Measurements from ENCODE around the gene IGFBP5. TPM values are rescaled to one million over a fixed set of nuclear protein-coding genes. Genes with fewer than 3 reads are reported as not detected.
A peak's percentile ranks its signal among the peaks of the same experiment; 100 is the strongest.

The IGFBP5 gene
- polyA plus RNA-seq, 1 of the 3 experiments (the other 2 are of a cell fraction): 323 TPM

GRCh38 chr2:216666461-216667233 lies 28.7 kb downstream of the IGFBP5 start:
- TF ChIP-seq CTCF (IDR thresholded peaks at IDR 0.05) (peak; percentile 98), RAD21 (IDR thresholded peaks at IDR 0.05; ENCODE audit: low read length) (peak; percentile 100), SMC3 (IDR thresholded peaks at IDR 0.05; ENCODE audit: low read depth, low read length) (peak; percentile 99), REST (IDR thresholded peaks at IDR 0.05; ENCODE audit: low read depth, low read length) (no peak), CHD2 (IDR thresholded peaks at IDR 0.05; ENCODE audit: low read length, partially characterized antibody) (peak; percentile 8), MXI1 (IDR thresholded peaks at IDR 0.05; ENCODE audit: low read depth, low read length) (peak; percentile 49; the same call in 1 of the 2 replicates), RCOR1 (IDR thresholded peaks at IDR 0.05; ENCODE audit: low read length) (no peak)
- H3K9me3 ChIP-seq: no peaks in the 10 kb centered on the region
- CTCF ChIA-PET: interaction anchor here (0.5 to 24.7 kb wide), 46 partner anchors 8 to 1073 kb away, joined by 3 to 614 read pairs (median 6); partner anchors contain the start of genes IGFBP2 and RPL37A

GRCh38 chr2:216665717-216666116 lies 29.6 kb downstream of the IGFBP5 start:
- H2AFZ ChIP-seq (ENCODE audit: low read depth): no peak overlapping the region
- ChIA-PET CTCF (interaction anchor here (0.6 to 24.7 kb wide), 31 partner anchors 9 to 1074 kb away, joined by 3 to 614 read pairs (median 7); partner anchors contain the start of gene RPL37A), POLR2A (interaction anchor here (1.0 to 2.1 kb wide), 3 partner anchors 14 to 147 kb away, joined by 3 to 17 read pairs (median 3); no protein-coding TSS in a partner anchor)
- TF ChIP-seq GATA2 (CRISPR knock-in tag; IDR thresholded peaks at IDR 0.05) (no peak), GABPA (IDR thresholded peaks at IDR 0.05; ENCODE audit: low read depth) (no peak), TAF1 (IDR thresholded peaks at IDR 0.05; ENCODE audit: borderline replicate concordance, low read depth, low read length) (no peak), RFX5 (IDR thresholded peaks at IDR 0.05; ENCODE audit: low read length) (no peak), CHD2 (IDR thresholded peaks at IDR 0.05; ENCODE audit: low read length, partially characterized antibody) (no peak), FOXJ3 (CRISPR knock-in tag; IDR thresholded peaks at IDR 0.05) (no peak), POLR2AphosphoS5 (IDR thresholded peaks at IDR 0.05; ENCODE audit: low read depth, low read length) (no peak), JUND (IDR thresholded peaks at IDR 0.05) (no peak), USF2 (IDR thresholded peaks at IDR 0.05; ENCODE audit: borderline replicate concordance, low read depth, low read length) (no peak)
- no peaks in the 10 kb centered on the region for H3K9me3 ChIP-seq
- H3K9me2 ChIP-seq: no peaks in the 10 kb centered on the region
- H3K36me3 ChIP-seq (replicated peaks in 1 of 2; ENCODE audit: control insufficient read depth in 1 of 2, insufficient read depth in 2 of 2, low read length in 1 of 2): peaks cover 8 to 31% of the 10 kb centered on the region in 2 experiments
- peak; percentile 61 for DNase-seq
- no peak overlapping the region for H3K4me3 ChIP-seq (ENCODE audit: low read depth in 2 of 2, low read length in 1 of 2)
- WGBS (ENCODE audit: low lambda C conversion rate): 69% methylated on average over 7 of the region's 12 CpGs
- no peak overlapping the region for H3K9ac ChIP-seq
- no peak overlapping the region for H3K4me2 ChIP-seq
- H3F3A ChIP-seq (replicated peaks; ENCODE audit: insufficient read depth): no peaks in the 10 kb centered on the region
- H3K27me3 ChIP-seq (ENCODE audit: insufficient read depth): no peaks in the 10 kb centered on the region
- H3K4me1 ChIP-seq (ENCODE audit: control insufficient read depth in 1 of 2, insufficient read depth in 2 of 2, low read depth in 1 of 2, low read length in 1 of 2): peaks cover 14 to 23% of the 10 kb centered on the region in 2 experiments; a peak in 3 of 4 replicates
- no peaks in the 10 kb centered on the region for H3K79me2 ChIP-seq (ENCODE audit: insufficient read depth)
- H4K20me1 ChIP-seq (ENCODE audit: insufficient read depth): no peaks in the 10 kb centered on the region
- peak overlapping the region in 1 of 2 experiments; percentile 63; a peak in 2 of 4 replicates for H3K27ac ChIP-seq (ENCODE audit: low read depth in 2 of 2, low read length in 1 of 2)

More at GRCh38 chr2:216666461-216667233, 28.7 kb downstream of the IGFBP5 start:
- Histone ChIP-seq H3K4me3 (ENCODE audit: low read depth in 2 of 2, low read length in 1 of 2) (no peak overlapping the region; a peak in 1 of 4 replicates), H3K9ac (no peak overlapping the region), H3K9me2 (no peaks in the 10 kb centered on the region), H3K36me3 (replicated peaks in 1 of 2; ENCODE audit: control insufficient read depth in 1 of 2, insufficient read depth in 2 of 2, low read length in 1 of 2) (peaks cover 3 to 26% of the 10 kb centered on the region in 2 experiments), H3K79me2 (ENCODE audit: insufficient read depth) (no peaks in the 10 kb centered on the region), H3K4me1 (ENCODE audit: control insufficient read depth in 1 of 2, insufficient read depth in 2 of 2, low read depth in 1 of 2, low read length in 1 of 2) (peaks cover 14 to 23% of the 10 kb centered on the region in 2 experiments; a peak in 3 of 4 replicates), H3F3A (replicated peaks; ENCODE audit: insufficient read depth) (no peaks in the 10 kb centered on the region), H3K4me2 (no peak overlapping the region), H4K20me1 (ENCODE audit: insufficient read depth) (no peaks in the 10 kb centered on the region), H3K27me3 (ENCODE audit: insufficient read depth) (no peaks in the 10 kb centered on the region), H3K27ac (ENCODE audit: low read depth in 2 of 2, low read length in 1 of 2) (no peak overlapping the region; a peak in 1 of 4 replicates), H2AFZ (ENCODE audit: low read depth) (no peak overlapping the region)
- POLR2A ChIA-PET: interaction anchor here (2.1 kb wide), 1 partner anchor 148 kb away, joined by 17 read pairs; no protein-coding TSS in a partner anchor
- WGBS (ENCODE audit: low lambda C conversion rate): 14% methylated on average over 9 of the region's 9 CpGs
- DNase-seq: peak; percentile 79
